Activated CD4-positive, alpha-beta T cell treated with anti-CD3 and anti-CD28 coated beads, Interleukin-2, amount 50 U/mL, for 1 hour (primary cell): ENCODE data around the gene SMPD2.
A peak's percentile ranks its signal among the peaks of the same experiment; 100 is the strongest.

Experiments used
- DNase-seq: peaks from one replicate; pipeline ENCODE4 v3.0.0-alpha.2; 2020

Gene SMPD2

GRCh38 chr6:109461733-109462526 is 21.4 kb downstream of the SMPD2 start:
- no peak for DNase-seq

GRCh38 chr6:109465772-109466171 is 25.2 kb downstream of the SMPD2 start:
- DNase-seq, result no peak

- DNase-seq, result no peak
Measured at GRCh38 chr6:109466212-109466923, 25.8 kb downstream of the SMPD2 start.

GRCh38 chr6:109467696-109468095 is 27.2 kb downstream of the SMPD2 start:
- no peak for DNase-seq

GRCh38 chr6:109469591-109470189 is 29.2 kb downstream of the SMPD2 start:
- DNase-seq, result no peak

- DNase-seq, result no peak
Measured at GRCh38 chr6:109471105-109471810, 30.7 kb downstream of the SMPD2 start.

- DNase-seq, result no peak
Measured at GRCh38 chr6:109472132-109472995, 31.8 kb downstream of the SMPD2 start.

GRCh38 chr6:109473120-109473519 is 32.6 kb downstream of the SMPD2 start:
- DNase-seq, result no peak

- DNase-seq, result no peak
Measured at GRCh38 chr6:109474995-109475394, 34.5 kb downstream of the SMPD2 start.

- DNase-seq, result no peak
Measured at GRCh38 chr6:109475625-109476024, 35.1 kb downstream of the SMPD2 start.

- DNase-seq, result no peak
Measured at GRCh38 chr6:109477184-109477583, 36.7 kb downstream of the SMPD2 start.

GRCh38 chr6:109477725-109478124 is 37.2 kb downstream of the SMPD2 start:
- no peak for DNase-seq

GRCh38 chr6:109478222-109478805 is 37.8 kb downstream of the SMPD2 start:
- DNase-seq, result no peak

GRCh38 chr6:109478841-109479624 is 38.5 kb downstream of the SMPD2 start:
- no peak for DNase-seq

- no peak for DNase-seq
Measured at GRCh38 chr6:109480993-109481480, 40.5 kb downstream of the SMPD2 start.

- DNase-seq, result peak; percentile 85
Measured at GRCh38 chr6:109482905-109483734, 42.6 kb downstream of the SMPD2 start, which contains the start of gene ZBTB24. TSS of gene ZBTB24 (minus strand) at chr6:109483219. CDS start at chr6:109482026, 1,193 bp downstream.

- DNase-seq, result no peak
Measured at GRCh38 chr6:109483735-109484057, 43.2 kb downstream of the SMPD2 start.

- no peak for DNase-seq
Measured at GRCh38 chr6:109484122-109484521, 43.6 kb downstream of the SMPD2 start.

GRCh38 chr6:109485266-109485935 is 44.9 kb downstream of the SMPD2 start:
- no peak for DNase-seq
